GM21528 (cell line): ENCODE measurements around the gene SPATA12.

Experiments
- ATAC-seq: cut with Tn5 transposase; IDR thresholded peaks from one replicate; pipeline ENCODE4 v1.9.1; 2021; ENCODE audit warnings: mild to moderate bottlenecking, moderate library complexity; ENCODE audit not compliant: unreplicated experiment, low FRiP score

Gene SPATA12, protein sequence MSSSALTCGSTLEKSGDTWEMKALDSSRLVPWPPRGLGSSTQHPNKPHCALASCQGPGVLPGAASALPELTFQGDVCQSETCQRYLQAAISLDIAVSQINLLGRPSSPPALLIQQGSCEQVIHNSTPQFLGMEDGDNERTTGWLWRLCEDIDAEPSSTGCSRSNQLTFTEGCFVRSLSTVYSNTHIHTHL

DNA sequence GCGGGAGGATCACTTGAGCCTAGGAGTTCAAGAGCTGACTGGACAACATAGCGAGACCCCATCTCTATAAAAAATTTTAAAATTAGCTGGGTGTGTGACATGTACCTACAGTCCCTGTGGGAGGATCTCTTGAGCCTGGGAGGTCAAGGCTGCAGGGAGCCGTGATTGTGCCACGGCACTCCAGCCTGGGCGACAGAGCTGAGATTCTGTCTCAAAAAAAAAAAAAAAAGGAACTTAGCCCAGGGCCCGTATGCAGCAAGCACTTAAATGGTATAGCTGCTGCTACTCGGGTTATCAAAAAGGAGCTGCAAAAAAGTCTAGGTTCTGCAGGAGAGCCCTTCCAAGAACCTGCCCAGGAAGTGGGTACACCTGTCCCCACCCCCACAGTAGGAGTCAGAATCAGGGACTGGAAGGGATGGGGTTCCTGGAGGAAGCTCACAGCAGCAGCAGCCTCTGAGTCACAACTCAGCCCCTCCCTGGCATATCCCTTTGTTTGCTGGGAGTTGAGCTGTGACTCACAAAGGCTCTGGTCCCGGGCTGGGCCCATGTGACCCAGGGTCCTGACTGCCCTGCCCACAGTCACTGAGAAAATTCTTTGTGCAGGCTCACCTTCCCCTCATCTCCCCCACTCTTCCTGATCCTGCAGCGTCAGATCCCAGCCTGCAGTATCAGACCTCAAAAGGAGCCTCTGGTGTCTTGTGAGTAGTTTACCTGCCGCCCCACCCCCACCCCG, at the start of gene SPATA12:
TSS of gene SPATA12 (plus strand) at position 576 of the 733 bp plus-strand sequence. CDS start 13,031 bp downstream, outside the sequence.
- ATAC-seq: no peak

DNA sequence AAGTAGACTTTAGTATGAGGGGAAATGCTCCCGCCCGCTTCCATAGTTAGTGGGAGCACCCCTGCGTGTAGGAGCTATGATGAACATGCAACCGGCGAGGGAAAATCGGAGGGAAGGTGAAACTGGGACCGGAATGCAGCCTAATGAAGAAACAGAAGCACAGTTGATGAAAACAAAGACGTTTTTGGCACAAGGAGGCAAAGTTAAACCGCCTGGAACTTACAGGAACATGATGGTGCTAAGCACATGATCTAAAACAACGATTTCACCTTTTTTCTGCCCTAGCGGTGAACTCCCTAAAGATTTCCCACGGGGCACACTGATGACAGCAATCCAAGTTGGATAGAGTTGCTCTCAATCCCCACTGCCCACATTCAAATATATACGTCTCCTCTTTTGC, 49.4 kb upstream of the SPATA12 start:
- ATAC-seq: no peak

DNA sequence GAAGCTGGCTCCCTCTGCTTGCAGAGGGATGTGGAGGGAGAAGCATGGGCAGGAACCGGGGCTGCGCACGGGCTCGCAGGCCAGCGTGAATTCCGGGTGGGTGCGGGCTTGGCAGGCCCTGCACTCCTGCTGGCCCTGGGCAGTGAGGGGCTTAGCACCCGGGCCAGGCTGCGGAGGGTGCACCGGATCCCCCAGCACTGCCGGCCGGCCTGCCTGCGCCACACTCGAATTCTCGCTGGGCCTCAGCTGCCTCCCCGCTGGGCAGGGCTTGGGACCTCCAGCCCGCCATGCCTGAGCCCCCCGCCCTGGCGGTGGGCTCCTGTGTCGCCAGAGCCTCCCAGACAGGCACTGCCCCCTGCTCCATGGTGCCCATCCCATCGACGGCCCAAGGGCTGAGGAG, 47.6 kb upstream of the SPATA12 start:
- ATAC-seq: no peak

DNA sequence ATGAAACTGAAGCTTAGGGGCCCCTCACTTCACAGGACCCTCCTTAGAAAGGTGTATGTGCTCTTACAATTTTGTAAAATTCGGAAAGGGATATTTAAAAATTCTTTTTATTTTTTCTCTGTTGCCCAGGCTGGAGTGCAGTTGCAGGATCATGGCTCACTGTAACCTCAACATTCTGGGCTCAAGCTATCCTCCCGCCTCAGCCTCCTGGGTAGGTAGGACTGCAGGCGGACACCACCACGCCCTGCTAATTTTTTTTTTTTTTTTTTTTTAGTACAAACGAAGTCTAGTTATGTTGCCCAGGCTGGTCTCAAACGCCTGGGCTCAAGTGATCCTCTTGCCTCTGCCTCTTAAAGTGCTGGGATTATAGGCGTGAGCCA, 45.1 kb upstream of the SPATA12 start:
- ATAC-seq: no peak

DNA sequence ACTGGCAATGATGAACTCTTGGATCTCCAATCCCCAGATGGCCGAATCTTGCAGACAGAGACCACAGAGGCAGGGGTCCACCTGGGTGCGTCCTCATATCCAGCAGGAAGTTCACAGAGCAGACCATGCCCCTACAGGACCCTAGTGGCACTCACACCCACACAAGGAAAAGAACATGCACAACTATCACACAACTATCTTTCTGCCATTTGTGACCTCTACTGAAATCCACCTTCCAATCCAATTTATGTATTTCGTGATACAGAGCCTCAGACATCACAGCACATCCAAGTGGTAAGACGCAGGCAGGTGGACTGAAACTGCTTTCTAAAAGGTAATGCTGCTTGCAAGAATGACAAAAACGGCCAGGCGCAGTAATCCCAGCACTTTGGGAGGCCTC, 44.6 kb upstream of the SPATA12 start:
- ATAC-seq: no peak

DNA sequence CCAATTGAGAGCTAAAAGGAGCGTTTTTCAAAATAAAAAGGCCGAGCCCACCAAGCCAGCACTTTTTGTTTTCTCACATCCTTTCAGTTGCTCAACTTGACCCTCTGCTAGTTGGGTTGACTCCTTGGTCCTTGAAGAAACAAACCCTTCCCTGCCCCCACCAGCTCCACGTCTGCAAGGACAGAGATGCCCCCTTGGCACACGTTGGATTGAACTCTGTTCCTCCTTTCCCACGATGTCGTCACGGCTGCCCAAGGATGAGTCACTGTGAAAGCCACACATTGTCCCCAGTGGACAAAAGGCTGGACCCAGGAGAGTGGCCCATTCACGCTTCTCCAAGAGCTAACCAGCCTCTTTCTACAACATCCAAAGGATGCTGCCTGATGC, 43.0 kb upstream of the SPATA12 start:
- ATAC-seq: no peak

DNA sequence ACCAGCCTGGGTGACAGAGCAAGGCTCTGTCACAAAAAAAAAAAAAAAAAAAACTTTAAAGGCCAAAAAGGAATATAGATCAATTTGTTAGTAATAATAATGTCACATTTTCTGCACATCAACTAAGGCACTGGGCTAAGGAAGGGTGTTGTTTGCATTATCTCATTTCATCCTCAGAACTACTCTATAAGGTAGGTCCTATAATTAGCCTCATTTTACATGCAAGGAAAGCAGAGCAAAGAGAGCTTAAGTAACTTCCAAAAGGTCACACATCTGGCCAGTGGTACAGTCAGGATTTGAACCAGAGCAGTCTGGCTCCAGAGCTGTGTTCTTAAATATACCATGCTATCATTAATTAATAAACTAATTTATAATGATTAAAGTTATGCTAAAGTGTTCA, 42.2 kb upstream of the SPATA12 start:
- no peak for ATAC-seq

DNA sequence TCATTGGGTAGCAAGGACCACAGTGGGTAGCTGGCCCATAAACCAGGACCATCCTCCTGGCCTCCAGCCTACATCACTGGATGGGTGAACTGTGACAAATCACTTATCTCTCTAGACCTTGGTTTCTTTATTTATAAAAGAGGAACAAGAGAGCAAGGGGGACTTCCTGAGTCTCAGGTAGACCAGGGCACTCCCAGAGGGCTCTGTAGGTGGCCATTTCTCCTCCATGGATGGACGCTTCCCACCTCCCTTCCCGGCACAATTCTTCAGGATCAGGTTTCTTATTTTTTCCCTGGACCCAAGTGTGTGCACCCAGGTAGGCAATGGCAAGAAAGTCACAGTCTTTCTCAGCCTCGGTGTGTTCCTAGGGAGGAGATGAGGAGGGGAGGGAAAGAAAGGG, 41.4 kb upstream of the SPATA12 start:
- no peak for ATAC-seq

DNA sequence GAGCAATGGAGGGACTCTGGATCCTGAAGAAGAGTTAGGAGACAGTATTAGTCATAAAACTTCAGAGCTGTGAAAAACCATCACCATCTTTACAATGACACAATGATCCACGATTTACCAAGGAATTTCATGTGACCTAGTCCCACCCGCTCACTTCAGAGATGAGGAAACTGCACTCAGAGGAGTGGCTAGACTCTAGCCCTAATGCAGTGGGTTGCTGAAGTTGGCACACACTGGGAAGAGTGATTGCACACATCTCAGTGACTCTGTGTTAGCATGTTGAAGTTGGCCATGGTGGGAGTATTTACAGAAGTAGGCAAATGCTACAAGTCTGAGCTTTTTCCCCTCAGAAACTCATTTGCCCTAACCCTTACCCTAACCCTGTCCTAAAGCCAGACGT, 35.2 kb upstream of the SPATA12 start:
- ATAC-seq: no peak

DNA sequence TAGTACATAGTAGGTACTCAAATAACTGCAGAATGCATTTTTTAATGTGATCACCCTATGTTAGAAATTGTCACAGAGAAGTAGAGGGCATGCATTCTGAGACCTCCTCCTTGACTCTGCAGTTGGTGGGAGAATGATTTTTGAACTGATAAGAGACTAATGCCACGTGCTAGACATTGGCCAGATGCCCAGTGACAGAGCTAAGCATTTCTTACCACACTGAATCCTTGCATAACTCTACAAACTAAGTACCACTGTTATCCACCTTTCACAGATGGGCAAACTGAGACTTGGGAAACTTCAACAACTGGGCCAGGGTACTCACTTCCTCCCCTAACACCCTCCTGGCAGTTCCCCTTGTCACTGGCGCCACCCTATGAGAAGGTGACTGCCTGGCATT, 33.5 kb upstream of the SPATA12 start:
- ATAC-seq: no peak

DNA sequence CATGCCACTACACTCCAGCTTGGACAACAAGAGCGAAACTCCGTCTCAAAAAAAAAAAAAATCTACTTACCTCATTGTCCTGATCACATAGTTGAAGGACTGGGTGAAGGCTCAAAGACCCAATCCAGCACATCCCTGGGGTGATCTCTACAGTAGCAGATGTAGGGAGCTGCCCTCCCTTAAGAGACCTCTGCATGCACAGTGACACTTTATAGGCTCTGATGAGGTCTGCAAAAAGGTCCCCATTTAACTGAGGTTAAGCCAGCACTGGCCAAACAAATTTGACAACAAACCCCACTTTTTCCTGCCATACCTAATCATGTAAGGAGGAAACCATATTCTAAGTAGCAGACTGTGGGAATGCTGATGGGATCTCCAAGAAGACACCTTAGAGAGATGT, 31.1 kb upstream of the SPATA12 start:
- no peak for ATAC-seq

DNA sequence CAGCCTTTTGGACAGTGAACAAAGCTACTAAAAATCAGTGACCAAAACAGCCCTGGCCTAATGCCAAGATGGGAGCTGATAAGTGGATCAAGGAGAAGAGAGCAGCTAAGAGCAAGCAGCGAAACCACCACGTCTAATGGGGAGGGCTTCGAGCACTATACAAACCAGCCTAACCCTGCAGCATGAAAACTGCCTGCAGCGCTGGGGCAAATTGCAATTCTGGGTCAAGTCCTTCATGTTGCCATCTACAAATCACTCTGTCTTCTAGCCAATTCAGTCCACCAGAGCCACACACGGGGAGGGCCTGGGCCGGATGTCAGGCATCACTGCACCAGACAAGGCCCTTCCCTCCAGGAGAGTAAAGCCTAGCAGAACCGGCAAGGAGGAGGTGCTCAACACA, 30.5 kb upstream of the SPATA12 start:
- ATAC-seq: no peak

DNA sequence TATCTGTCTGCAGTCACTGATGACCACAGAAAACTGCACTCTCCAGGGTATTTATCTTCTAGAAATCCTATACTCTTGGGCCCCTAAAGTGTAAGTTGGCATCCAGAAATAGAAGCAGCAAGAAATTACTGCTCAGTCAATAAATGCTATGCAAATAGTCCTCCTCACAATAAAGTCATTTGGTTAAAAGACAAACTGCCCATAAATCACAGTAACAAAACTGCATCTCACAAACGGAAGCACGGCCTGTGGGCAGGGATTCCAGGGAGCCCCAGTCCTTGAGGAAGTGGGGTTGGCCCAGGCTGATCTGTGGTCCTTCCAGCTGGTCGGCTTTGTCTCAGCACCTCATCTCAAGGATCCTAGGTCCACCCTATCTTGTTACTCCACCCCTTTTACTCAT, 29.7 kb upstream of the SPATA12 start:
- ATAC-seq: no peak

DNA sequence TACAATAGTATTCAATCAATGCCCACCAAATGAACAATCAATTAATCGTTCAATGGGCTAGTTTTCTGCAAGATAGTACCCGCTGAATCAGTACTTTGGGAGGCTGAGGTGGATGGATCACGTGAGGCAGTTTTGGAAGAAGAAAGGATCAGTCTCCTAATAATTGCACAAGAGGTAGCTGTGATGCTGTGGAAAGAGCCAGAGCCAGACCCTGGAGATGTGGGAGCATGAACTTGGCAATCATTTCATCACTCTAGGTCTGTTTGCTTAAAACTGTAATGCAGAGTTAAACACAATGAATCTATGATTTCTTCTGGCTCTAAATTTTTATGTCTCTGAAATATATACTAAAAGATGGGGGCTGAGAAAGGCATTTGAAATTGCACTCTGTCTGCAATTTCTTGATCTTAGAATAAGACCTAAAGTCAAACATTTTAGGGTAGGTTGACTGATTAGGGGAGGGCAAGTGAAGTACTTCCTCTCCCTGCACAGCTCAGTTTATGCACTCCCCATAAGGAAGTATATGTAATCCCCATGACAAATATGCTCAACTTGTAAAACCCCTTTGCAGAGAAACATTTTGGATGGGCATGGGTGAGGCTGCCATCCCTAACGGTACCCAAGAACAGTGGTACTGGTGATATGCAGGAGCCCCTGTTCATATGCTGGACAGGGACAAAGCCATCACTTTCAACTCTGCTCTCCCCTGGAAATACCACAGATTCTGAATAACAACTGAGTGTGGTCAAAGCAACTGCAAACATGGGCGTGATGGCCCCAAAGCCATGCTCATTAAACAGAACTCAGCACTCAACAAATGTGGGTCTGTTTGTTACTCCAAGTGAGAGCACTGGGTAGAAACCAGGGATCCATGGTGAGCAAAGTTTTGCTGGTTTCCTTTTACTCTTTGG, 28.6 kb upstream of the SPATA12 start:
- ATAC-seq: no peak

DNA sequence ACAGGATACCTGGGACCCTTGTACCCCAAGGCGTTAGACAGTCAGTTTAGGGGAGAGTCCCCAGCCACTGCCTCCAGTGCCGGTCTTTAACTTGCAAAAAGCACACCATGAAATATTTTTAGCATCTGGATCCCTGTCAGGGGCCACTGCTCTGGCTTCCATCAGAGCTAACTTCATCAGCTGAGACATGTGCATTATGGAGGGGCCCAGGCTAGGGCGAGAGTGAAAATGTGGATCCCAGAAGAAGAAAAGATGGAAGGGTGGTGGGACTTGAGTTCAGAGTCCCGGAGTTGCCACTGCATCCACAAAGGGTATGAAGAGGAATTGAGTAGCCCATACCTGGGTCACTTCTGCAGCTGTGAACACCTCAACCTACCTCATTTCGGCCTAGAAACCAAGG, 23.5 kb upstream of the SPATA12 start:
- ATAC-seq: no peak

DNA sequence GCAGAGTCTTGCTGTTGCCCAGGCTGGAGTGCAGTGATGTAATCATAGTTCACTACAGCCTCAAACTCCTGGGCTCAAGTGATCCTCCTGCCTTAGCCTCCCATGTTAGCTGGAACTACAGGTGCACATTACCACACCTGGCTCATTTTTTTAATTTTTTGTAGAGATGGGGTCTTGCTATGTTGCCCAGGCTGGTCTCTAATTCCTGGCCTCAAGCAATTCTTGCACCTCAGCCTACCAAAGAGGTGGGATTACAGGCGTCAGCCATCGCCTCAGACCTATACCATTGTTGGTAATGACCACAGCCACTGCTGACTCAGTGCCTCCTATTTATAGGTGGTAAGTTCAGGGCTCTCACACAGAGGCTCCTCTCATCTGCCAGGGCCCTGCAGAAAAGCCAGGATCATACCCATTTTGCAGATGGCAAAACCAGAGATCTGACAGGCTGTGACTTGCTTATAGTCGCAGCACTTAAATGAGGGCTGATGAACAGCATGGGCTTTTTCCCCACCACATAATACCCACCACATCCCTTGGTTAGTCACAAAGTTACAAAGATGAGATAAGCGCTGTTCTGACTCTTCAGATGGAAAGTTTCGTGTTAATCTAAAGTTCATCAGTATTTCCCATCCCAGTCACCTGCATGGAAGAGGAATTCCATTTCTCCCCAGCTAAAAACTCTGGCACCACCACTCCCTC, 21.8 kb upstream of the SPATA12 start:
- no peak for ATAC-seq

DNA sequence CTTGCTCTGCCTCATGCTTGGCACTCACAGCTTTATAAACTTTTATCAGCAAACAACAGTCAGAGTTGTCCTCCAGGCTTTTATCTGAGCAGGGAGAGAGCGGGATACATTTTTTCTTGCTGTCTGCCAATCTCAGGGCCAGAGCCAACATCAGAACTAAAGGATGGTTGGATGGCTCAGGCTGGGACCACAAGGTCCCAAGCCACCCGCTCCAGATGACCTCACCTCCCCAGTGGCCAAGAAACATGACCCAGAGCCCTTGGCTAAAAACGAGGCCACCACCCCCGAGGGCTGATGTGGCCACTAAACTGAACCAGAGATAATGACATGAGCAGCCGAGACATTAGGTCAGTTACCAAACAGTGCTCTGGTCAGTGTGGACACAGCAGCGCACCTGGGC, 18.8 kb upstream of the SPATA12 start:
- no peak for ATAC-seq

DNA sequence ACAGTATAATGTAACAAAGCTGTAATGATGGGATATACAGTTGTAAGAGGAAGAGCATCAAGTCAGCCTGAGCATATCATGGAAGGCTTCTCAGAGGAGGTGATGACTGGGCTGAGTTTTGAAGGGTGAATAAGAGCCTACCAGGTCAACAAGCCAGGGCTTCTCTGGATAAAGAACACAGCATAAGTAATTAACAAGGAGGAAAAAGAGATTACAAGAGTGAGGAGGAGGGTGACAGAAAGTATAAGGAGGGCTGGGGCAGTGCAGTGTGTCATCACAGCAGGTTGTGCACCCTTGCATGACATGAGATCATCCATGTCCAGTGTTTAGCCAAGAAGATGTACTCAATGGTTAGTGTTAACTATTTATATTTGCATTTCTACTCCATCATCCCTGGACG, 16.9 kb upstream of the SPATA12 start:
- no peak for ATAC-seq

DNA sequence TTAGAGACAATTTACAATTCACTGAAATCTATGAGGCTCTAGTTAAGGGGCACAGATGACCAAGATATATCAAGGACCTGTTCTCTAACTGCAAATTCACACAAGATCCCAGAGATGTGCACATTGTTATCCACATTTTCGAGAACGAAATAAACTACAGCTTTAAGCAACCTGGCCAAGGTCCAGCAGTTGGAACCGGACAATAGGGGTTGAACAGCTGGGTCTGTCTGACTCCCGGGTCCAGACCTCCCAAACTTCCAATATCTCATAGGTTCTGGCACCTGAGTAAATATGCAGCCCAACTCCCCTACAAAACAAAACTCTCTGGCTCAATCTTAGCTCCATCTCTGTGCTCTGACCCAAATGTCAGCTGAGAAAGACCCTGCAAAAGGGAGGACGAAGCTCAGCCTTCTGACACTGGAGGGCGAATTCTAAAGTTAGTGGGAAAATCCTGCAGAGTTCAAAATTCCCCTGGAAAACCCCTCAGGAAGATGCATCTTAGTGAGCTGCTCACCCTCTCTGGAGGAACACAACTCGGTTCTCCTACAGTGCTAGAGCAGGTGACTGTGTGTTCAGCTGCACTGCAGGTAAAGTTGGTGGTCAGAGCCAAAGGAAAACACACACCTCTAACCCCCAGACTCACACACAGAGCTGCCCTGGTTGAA, 14.2 kb upstream of the SPATA12 start:
- no peak for ATAC-seq

DNA sequence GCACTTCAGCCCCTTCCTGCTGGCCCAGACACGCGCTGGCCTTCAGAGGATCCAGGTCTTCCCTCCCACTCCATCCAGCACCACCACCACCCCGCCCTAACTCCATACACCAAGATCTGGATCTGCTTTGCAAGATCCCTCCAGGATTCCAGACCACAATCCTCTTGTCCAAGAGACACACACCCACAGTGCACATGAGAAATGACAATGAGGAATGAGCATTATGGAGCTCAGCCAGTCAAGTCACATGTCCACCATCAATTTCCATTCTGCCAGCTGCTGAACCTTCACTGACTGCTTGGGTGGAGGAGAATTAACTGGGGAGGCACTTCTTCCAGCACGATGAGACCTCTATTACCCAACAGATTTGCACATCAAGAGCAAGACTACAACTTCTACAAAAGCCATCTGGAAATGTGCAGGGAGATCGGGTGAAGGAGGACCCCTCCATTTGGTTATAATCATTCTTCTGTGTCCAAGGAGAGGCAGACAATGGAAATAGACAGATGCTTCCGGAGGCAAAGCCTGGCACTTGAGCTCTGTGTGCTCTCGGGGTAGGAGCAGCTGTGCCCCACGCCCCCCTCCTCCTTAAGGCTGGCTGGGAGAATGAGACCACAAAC, 12.3 kb upstream of the SPATA12 start:
- ATAC-seq: no peak
